Kidney epithelial cell (primary cell): ENCODE data around the gene GGA3. TPM values are rescaled to one million over a fixed set of nuclear protein-coding genes. Genes with fewer than 3 reads are reported as not detected.
A peak's percentile ranks its signal among the peaks of the same experiment; 100 is the strongest.

Experiments used
- DNase-seq: peaks from one replicate; pipeline ENCODE4 v3.0.0-alpha.2; 2010; ENCODE audit warnings: low read depth
- H3K27me3 ChIP-seq: 2 replicates; pipeline ENCODE4 v1.6.0; 2011; ENCODE audit warnings: low read length; ENCODE audit not compliant: control insufficient read depth, insufficient read depth
- H3K36me3 ChIP-seq: 2 replicates; pipeline ENCODE4 v1.5.1; 2011; ENCODE audit warnings: low read length; ENCODE audit not compliant: control insufficient read depth, insufficient read depth
- H3K4me3 ChIP-seq: 2 replicates; pipeline ENCODE4 v1.5.1; 2011; ENCODE audit warnings: low read depth, mild to moderate bottlenecking, control low read depth, low read length
- total RNA-seq: library from RNA; depleted of rRNA; stranded (reverse); fragments of >200 nt; gene quantifications from 2 replicates; pipeline ENCODE4 v1.2.3, GENCODE V29; 2015
- TF ChIP-seq, protein P1 (sequence below): IDR thresholded peaks from 2 replicates; pipeline ENCODE4 v1.5.1; 2011; ENCODE audit warnings: mild to moderate bottlenecking, moderate library complexity, low read length, control low read depth, inconsistent platforms; ENCODE audit not compliant: insufficient read depth, poor library complexity, severe bottlenecking

GGA3 gene
- total RNA-seq, 1 donor from 2014 or later, result 24.8 TPM

DNA sequence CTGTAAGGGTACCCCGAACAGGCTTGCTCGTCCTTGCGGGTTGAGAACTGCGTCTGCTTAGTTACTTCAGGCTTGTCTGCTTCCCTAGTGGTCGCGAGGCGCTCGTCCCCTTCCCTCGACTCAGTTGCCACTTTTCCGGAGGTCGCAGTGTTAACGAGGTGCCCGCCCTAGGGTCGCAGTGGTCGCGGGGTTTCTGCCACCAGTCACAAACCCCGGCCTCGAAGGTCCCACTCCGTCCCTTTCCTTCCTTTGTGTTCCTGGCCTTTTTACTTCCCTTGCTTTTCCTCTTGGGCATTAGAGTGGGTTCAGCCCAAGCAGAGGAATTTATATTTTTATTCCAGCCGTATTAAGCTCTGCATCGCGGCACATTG lies 55.6 kb downstream of the GGA3 start:
- TF ChIP-seq, protein P1, sequence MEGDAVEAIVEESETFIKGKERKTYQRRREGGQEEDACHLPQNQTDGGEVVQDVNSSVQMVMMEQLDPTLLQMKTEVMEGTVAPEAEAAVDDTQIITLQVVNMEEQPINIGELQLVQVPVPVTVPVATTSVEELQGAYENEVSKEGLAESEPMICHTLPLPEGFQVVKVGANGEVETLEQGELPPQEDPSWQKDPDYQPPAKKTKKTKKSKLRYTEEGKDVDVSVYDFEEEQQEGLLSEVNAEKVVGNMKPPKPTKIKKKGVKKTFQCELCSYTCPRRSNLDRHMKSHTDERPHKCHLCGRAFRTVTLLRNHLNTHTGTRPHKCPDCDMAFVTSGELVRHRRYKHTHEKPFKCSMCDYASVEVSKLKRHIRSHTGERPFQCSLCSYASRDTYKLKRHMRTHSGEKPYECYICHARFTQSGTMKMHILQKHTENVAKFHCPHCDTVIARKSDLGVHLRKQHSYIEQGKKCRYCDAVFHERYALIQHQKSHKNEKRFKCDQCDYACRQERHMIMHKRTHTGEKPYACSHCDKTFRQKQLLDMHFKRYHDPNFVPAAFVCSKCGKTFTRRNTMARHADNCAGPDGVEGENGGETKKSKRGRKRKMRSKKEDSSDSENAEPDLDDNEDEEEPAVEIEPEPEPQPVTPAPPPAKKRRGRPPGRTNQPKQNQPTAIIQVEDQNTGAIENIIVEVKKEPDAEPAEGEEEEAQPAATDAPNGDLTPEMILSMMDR, result no peak
- no peaks in the 10 kb centered on the region for H3K36me3 ChIP-seq
- H3K4me3 ChIP-seq, result peak overlapping the region; percentile 96
- H3K27me3 ChIP-seq, result no peaks in the 10 kb centered on the region
- no peak for DNase-seq

DNA sequence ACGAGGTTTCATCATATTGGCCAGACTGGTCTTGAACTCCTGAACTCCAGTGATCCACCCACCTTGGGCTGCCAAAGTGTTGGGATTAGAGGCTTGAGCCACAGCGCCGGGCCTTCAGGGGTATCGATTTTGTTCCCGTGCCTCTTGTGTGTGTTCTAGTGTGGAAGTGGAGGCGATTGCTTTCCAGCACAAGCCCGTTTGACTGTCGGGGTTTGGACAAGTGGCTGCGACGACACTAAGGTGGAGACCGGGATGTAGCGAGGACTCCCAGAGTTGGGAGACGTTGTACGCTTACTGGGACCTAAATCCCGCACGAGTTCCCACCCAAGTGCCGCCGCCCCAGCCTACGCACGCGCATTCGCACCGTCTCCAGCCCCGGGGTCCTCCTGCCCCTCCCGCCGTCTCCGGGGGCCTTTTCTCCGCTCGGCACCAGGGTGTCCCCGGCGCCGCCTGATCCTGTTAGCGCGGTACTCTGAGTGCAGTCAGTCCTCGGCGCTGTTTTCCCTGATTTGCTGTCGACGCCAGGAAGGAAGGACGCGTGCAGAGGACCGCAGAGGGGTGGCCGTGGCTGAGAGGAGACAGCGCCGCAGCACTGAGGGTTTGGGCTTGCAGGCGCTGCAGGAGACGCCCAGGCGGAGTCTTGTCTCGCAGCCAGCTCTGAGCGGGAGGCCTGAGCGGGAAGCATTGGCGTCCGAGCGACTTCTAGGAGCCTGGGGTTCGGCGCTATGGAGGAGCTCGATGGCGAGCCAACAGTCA lies 56.2 kb downstream of the GGA3 start, which contains the start of gene NUP85:
TSS of gene NUP85 (plus strand) at position 643 of the 756 bp plus-strand sequence. CDS start at position 726, 83 bp downstream.
- Histone ChIP-seq H3K4me3 (peak within 1 kb of the TSS; percentile 96), H3K36me3 (no peaks in the 10 kb centered on the region), H3K27me3 (no peaks in the 10 kb centered on the region)
- peak; percentile 67 for DNase-seq
- TF ChIP-seq, protein P1, result no peak

DNA sequence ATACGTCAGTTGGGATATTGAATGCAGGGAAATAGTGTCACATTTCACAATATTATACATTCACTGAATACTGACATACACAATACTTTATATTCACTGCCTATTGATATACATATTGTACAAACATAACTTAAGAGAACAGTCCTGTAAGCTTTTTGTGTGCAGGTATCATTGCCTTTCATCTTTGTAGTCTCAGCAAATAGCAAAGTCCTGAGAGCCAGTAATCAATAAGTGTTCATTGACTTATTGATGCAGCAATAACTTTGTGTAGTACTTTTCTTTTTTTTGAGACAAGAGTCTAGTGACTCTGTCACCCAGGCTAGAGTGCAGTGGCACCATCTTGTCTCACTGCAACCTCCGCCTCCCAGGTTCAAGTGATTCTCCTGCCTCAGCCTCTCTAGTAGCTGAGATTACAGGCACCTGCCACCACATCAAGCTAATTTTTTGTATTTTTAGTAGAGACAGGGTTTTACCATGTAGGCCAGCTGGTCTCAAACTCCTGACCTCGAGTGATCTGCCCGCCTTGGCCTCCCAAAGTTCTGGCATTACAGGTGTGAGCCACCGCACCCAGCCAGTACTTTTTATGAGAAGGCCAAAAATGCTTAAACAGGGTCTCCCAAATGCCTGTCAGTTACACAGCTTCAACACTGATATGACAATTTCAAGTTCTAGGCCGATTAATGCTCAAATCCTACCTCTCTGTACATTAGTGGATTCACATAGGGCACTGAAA lies 61.4 kb downstream of the GGA3 start:
- H3K4me3 ChIP-seq, result no peak overlapping the region
- H3K27me3 ChIP-seq, result no peaks in the 10 kb centered on the region
- DNase-seq, result no peak
- TF ChIP-seq, protein P1, result no peak
- H3K36me3 ChIP-seq, result no peaks in the 10 kb centered on the region

DNA sequence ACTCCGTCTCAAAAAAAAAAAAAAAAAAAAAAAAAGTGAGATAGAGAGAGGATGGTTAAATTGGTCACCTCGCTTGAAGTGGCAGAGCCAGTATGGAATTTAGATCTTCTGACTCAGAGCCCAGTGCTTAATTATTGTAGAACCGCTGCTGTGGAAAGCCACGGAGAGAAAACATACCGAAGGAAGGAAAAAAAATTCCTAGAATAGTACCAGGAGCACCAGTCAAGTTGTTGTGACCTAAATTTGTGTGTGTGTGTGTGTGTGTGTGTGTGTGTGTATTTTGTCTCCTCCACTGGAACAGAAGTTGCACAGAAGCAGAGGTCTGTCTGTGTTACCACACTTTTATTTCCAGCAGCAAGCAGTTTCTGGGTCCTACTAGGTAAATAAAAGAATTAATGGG lies 66.5 kb downstream of the GGA3 start:
- Histone ChIP-seq H3K4me3 (no peak overlapping the region), H3K27me3 (no peaks in the 10 kb centered on the region), H3K36me3 (no peaks in the 10 kb centered on the region)
- TF ChIP-seq, protein P1, result no peak
- DNase-seq, result peak; percentile 84

DNA sequence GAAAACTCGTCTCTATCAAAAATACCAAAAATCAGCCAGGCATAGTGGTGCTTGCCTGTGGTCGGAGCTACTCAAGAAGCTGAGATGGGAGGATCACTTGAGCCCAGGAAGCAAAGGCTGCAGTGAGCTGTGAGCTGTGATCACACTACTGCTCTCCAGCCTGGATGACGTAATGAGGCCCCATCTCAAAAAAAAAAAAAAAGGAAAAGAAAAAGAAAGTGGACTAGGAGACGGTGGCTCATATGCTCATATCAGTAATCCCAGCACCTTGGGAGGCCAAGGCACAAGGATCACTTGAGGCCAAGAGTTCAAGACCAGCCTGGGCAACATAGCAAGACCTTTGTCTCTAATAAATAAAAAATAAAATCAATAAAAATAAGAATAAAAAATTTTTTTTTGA lies 69.8 kb downstream of the GGA3 start:
- Histone ChIP-seq H3K4me3 (no peak overlapping the region), H3K27me3 (no peaks in the 10 kb centered on the region), H3K36me3 (no peaks in the 10 kb centered on the region)
- peak; percentile 52 for DNase-seq
- TF ChIP-seq, protein P1, result no peak

DNA sequence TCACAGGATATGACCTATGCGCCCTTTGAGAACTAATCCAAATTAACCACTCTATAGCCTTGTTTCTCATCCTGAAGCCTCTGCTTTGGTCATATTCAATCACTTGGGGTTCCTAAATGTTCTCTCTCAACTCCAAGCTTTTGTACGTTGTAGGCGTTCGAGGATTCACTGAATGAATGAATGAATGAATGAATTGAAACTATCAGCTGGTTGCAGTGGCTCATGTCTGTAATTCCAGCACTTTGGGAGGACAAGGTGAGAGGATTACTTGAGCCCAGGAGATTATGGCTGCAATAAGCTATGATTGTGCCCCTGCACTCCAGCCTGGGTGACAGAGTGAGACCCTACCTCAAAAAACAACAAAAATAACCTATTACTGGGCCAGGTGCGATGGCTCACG lies 72.8 kb downstream of the GGA3 start:
- TF ChIP-seq, protein P1, result no peak
- Histone ChIP-seq H3K4me3 (no peak overlapping the region), H3K27me3 (no peaks in the 10 kb centered on the region), H3K36me3 (no peaks in the 10 kb centered on the region)
- no peak for DNase-seq
